ENCODE measurements around the gene SCAF8.

Gene SCAF8

GRCh38 chr6:154841109-154841508, 107.9 kb downstream of the SCAF8 start:
- DNase-seq (ENCODE audit: low read depth in 2 of 2): no peak

DNA sequence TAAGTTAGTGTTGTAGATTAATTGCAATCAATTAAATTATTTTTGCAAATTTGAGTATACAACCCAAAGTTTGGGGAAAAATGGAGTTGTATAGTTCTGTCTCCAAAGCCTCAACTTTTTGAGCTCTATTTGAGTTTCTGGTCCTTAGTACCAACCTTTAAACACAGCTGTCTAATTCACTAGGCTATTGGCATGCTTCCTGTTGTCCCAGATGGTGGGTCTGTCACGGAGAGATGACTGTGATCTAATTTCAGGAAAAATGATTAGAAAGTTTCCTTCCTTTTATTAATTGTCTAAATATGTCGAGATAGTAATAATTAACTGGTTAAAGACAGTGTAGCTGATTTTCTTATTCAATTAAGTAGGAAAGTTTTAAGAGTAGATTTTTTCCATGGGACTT, 109.6 kb downstream of the SCAF8 start:
- no peak for DNase-seq (ENCODE audit: low read depth in 2 of 2)

DNA sequence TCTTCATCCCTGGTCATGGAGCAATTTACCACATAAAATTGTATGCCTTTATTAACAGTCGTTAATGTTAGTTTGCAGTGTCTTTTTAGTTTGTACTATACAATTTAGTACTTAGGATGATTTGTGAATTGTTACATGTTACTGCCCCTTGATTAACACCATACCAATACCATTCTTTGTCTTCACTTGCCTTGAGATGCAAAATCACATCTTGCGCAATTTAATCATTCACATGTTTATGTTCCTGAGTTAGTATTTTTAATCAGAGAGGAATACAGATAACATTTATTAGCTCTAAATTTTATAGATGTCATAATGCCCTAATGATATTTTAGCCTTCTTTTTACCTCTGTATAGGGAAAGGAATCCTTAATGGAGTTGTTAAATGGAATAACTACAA, 114.1 kb downstream of the SCAF8 start:
- DNase-seq (ENCODE audit: low read depth in 2 of 2): no peak

DNA sequence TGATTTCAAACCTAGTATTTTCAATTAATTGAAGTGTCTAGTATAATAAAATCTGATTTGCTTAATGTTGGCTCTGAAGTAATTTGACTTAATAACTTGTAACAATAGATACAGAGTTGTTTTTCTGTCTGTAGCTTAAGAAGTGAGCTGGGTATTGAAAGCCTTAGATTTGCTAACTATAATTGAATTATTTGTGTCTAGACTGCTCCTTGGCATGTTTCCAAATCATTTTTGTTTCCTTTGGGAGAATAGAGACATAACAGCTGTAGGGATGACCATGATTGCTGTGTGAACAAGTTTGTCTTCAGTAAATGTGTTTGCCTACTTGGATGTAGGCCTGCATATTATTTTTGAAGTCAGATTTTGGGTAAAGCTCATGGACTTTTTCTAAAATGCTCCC, 115.4 kb downstream of the SCAF8 start:
- DNase-seq (ENCODE audit: low read depth in 2 of 2): no peak

- DNase-seq (ENCODE audit: low read depth in 2 of 2): no peak
Measured at GRCh38 chr6:154849475-154849874, 116.3 kb downstream of the SCAF8 start.

- no peak for DNase-seq (ENCODE audit: low read depth in 2 of 2)
Measured at GRCh38 chr6:154852687-154853086, 119.5 kb downstream of the SCAF8 start.

DNA sequence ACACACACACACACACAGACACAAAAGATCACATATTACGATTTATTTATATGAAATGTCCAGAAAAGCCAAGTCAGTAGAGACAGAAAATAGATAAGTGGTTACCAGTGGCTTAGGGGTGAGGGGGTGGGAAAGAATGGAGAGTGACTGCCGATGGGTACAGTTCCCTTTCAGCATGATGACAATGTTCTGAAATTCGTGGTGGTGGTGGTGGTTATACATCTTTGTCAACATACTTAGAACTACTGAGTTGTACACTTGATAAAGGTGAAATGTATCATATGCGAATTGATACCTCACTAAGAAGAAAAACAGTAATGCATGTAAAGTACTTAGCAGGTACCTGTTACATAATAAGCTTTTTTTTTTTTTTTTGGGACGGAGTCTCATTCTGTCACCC, 124.3 kb downstream of the SCAF8 start:
- no peak for DNase-seq (ENCODE audit: low read depth in 2 of 2)

GRCh38 chr6:154861825-154862224, 128.6 kb downstream of the SCAF8 start:
- DNase-seq (ENCODE audit: low read depth in 2 of 2): no peak

GRCh38 chr6:154862536-154862935, 129.3 kb downstream of the SCAF8 start:
- no peak for DNase-seq (ENCODE audit: low read depth in 2 of 2)

DNA sequence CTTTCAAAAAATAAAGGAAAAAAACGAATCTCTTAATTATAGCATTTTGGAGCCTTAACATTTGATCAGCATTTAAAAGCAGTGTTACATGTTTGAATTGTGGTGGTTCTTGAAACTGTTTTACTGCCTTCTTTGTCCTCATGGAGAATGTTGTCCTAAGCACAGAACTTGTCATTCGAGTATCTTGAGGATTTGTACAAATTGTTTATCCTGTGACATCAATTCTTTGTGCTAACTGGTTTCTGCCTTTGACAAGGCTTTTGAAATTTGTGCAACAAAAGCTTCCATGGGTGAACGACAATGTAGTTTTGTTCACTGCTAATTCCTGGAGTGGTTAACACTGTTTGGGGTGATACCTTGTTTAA, 130.8 kb downstream of the SCAF8 start:
- DNase-seq (ENCODE audit: low read depth in 2 of 2): no peak

DNA sequence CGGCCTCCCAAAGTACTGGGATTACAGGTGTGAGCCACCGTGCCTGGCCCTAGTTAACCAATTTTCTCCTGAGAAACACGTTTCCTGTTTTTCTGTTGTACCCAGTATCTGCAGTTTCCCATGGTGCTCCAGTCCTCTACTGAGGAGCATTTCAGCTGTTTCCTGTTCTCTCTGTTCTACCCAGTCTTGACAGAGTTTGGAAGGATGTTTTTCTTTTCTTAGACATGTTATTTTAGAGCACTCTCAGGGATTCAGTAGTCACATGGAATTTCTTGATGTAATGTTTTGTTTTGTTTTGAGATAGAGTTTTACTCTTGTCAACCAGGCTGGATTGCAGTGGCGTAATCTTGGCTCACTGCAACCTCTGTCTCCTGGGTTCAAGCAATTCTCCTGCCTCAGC, 132.1 kb downstream of the SCAF8 start:
- no peak for DNase-seq (ENCODE audit: low read depth in 2 of 2)

DNA sequence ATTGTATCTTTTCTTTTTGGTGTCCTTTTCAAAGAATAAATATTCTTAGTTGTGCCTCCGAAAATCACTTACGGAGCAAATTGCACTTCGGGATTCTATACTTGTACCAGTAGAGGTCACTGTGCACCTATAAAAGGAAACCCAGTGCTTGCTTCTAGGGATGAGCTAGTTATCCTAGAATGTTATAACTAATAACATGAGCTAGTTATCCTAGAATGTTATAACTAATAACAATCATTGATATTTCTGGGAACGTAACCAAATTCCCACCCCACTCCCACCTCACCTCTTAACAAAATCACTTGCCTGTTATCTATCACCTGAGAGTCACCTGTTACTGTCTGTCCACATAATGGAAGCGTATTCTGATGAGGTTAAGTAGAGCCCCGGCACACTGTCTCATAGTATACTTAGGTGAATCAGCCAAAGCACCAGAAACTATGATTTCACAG, 135.0 kb downstream of the SCAF8 start:
- no peak for DNase-seq (ENCODE audit: low read depth in 2 of 2)

- DNase-seq (ENCODE audit: low read depth in 2 of 2): no peak
Measured at GRCh38 chr6:154872542-154873114, 139.4 kb downstream of the SCAF8 start.

DNA sequence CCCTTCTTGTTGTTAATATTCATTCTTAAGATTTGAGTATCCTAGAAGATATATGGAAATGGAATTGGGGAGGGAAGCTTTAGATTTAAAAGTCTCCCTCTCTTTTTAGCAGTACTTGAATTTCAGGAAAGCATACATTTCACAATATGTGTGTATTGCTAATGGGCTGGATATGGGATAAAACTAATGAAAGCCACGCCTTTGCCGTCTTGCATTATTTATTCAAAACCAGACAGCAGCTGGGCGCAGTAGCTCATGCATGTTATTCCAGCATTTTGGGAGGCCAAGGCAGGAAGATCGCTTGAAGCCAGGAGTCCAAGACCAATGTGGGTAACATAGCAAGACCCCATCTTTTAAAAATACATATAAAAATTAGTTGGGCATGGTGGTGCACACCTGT, 140.3 kb downstream of the SCAF8 start:
- no peak for DNase-seq (ENCODE audit: low read depth in 2 of 2)

GRCh38 chr6:154874773-154875592, 141.8 kb downstream of the SCAF8 start:
- no peak for DNase-seq (ENCODE audit: low read depth in 2 of 2)

DNA sequence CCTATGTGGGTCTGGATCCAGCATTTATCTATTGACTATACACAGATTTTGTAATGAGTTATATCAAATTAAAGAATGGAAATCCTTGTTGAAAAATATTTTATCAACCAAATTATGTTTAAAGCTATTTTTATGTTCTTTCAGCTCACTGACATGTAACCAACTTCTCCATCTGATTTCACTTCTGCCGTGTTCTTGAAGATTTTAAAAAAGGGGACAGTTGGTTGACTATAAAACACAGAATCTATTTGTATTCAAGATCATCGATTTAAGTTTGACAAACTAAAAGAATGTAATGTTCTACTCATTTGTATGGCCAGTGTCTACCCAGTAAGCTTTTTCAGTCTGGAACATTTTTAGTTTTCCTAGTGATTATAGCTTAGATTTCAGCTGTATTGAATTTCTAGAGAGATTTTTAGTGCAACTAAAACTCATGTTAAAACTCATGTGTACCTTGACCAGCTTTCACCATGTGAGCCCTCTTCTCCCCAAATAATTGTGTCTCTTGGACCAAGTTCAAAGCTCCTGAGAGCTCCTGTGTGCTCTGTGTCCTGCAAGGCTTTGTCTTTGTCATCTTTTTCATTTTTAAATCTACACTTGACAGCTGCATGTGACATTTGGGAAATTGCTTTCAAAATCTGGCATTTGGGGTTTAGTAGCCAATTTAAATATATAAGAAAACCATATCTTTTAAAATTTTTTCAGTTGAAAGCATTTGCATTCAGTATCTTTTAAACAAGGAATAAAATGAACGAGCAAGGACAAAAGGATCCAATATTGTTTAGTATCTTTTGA, 143.5 kb downstream of the SCAF8 start:
- DNase-seq (ENCODE audit: low read depth in 2 of 2): no peak

GRCh38 chr6:154878871-154879491, 145.8 kb downstream of the SCAF8 start:
- no peak for DNase-seq (ENCODE audit: low read depth in 2 of 2)

DNA sequence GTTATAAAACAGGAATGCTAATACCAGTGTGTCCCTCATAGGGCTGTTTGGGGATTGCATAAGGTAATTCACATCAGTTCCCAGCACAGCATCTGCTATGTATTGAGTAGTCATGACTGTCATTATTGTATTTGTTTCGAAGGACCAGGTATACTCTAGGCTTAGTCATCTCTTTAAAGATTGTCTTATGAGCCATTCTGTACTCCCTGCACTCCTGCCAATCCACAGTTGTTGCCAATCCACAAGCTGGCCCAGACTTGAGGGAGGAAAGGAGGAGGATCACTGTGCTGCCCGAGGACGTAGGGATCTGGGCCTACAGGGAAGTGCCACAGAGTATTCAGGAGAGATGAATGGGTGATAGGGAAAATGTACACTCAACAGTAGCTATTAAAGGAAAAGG, 148.9 kb downstream of the SCAF8 start:
- DNase-seq (ENCODE audit: low read depth in 2 of 2): no peak

Measured in stimulated activated CD4-positive, alpha-beta T cell treated with anti-CD3 and anti-CD28 coated beads, Interleukin-15, amount 100 ng/mL, for 48 hours (primary cell).